Psoas muscle (tissue), 8 donors: Measurements from ENCODE around the gene B4GALT6. TPM values are rescaled to one million over a fixed set of nuclear protein-coding genes. Genes with fewer than 3 reads are reported as not detected.

Experiments used
- ATAC-seq, 4 donors: fragments of 200-7000 bp; cut with Tn5 transposase; one replicate each; pipeline ENCODE4 v1.9.1; 2020; ENCODE audit warnings: moderate library complexity in 3 of 4, mild to moderate bottlenecking in 2 of 4
- DNase-seq, 2 donors: peaks; one replicate each; pipeline ENCODE4 v3.0.0-alpha.2; 2020
- H3K27ac ChIP-seq: fragments of 200-600 bp; one replicate; pipeline ENCODE4 v1.8.0; 2022
- H3K27me3 ChIP-seq, 3 donors: fragments of 200-600 bp in 1 of 3; one replicate each; pipeline versions ENCODE4 v1.6.1 to v1.8.0; 2013 to 2022; ENCODE audit warnings: low read length in 2 of 3, mild to moderate bottlenecking in 2 of 3, moderate library complexity in 1 of 3; ENCODE audit not compliant: insufficient read depth in 3 of 3
- H3K36me3 ChIP-seq, 2 donors: fragments of 200-600 bp in 1 of 2; one replicate each; pipeline versions ENCODE4 v1.6.1 to v1.8.0; 2013 to 2022; ENCODE audit warnings: low read depth in 1 of 2, mild to moderate bottlenecking in 1 of 2, moderate library complexity in 1 of 2; ENCODE audit not compliant: insufficient read depth in 1 of 2
- H3K4me1 ChIP-seq: fragments of 200-600 bp; one replicate; pipeline ENCODE4 v1.8.0; 2022
- H3K4me3 ChIP-seq: fragments of 200-600 bp; one replicate; pipeline ENCODE4 v1.8.0; 2022; ENCODE audit warnings: mild to moderate bottlenecking
- H3K9me3 ChIP-seq: fragments of 200-600 bp; one replicate; pipeline ENCODE4 v1.8.0; 2022
- CTCF ChIP-seq: fragments of 200-600 bp; IDR thresholded peaks from one replicate; pipeline ENCODE4 v1.8.0; 2022; ENCODE audit warnings: antibody characterized with exemption
- whole genome bisulfite sequencing, 3 donors: extraction: QIAGEN DNeasy Blood & Tissue Kit; methylation state at CpG; one replicate each; pipeline versions ENCODE4 v1.1.6 to v1.1.7; 2013; 5-methylcytosine and 5-hydroxymethylcytosine counted together
- intact Hi-C, 2 donors: fragments of 100-400 bp; cut with DNase I; formaldehyde crosslinking; loops; one replicate each; pipeline versions ENCODE4 v1.11.0 to v1.14.2; 2022
- polyA plus RNA-seq, 3 donors: library from polyadenylated mRNA; stranded (reverse); fragments of 200-250 nt; gene quantifications; one replicate each; pipeline ENCODE4 v1.2.3, GENCODE V29; 2013
- total RNA-seq, 4 donors: library from RNA; stranded (reverse); fragmentation: NEBNext Ultra II Directional in 2 of 4; extraction: Animal tissue kit (Norgen Biotek cat#: 25700) in 2 of 4; gene quantifications; one replicate each; pipeline versions ENCODE4 v1.2.1 to v1.2.4, GENCODE V29; 2021 to 2023
- donor health status: healthy with polysubstance abuse.
- donor health status: DM: no; HTN: no; CAD: no; lungs with moderate emphysema.
- donor health status: Bipolar disorder and iron deficiency.
- donor health status: healthy.
- donor health status: DM: yes; HTN: yes; CAD: no.
- donor health status: DM: no; HTN: no; CAD: no.
- donor health status: DM: no; HTN: no; CAD: no.
- donor health status: DM: yes; HTN: yes; CAD: no.

B4GALT6 gene
- total and polyA plus RNA-seq, 7 donors = 0.98 to 13.3 (median 6.7) TPM

DNA sequence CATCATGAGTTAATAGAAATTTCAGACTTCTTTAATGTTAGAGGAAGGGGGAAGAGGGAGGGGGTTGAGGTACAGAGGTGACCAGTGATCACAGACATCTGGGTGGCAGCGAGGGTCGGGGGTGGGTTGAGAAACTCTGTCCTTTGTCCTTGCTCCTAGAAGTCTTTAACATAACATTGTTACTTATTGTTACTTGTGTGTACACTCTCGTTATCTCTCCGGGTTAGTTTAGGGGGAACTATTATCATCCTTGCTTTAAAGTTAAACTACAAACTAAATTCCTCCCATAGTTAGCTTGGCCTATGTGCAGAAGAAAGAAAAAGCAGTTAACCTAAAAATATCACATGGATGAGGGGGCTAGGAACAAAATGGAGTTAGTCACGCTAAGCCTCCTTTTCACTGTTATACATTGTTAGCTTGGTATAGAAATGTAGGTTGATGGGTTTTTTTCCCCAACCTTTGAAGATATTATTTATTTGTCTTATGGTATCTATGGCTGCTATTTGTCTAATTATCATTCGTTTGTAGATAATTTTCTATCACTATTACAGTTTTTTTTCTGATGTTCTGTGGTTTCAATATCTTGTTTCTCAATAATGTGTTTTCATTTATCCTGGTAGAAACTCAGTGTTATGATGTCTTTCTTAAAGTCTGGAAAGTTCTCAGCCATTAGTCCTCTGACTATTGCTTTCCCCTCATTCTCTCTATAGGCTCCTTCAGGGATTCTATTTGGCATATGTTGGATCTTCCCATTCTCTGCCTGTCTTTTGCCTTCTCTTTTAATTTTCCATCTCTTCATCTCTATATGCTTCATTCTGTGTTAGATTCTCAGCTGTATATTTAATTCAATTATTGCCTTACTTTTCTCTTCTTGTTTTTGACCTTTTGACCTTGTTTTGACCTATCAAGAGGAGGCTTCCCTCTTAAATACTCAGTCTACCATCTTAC is 13.2 kb upstream of the B4GALT6 start:
- Histone ChIP-seq H3K4me3 (no peak overlapping the region), H3K36me3 (no peaks in the 10 kb centered on the region), H3K27me3 (no peaks in the 10 kb centered on the region), H3K27ac (no peak overlapping the region), H3K9me3 (no peaks in the 10 kb centered on the region), H3K4me1 (peaks cover 5% of the 10 kb centered on the region)
- no peak for TF ChIP-seq CTCF
- WGBS, 3 donors = 83 to 89% (median 88%) methylated on average over 6 of the region's 6 CpGs
- DNase-seq (no peak), ATAC-seq (no peak)
- intact Hi-C loops = no loop called here

DNA sequence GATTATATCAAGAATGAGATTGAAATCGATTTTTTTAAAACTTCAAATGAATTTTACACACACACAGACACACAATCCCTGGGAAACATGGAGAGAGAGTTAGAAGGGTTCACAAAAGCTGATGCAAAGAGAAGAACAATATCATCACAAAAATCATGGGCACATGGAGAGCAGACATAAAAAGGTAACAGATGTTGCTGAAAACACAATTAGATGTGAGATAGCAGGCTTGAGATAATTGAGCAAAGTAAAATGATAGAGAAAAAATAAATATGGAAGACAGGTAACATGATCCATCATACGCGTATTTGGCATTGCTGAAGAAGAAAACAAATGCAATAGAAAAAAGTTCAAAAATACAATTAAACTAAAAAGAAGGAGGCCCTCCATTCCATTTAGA is 11.6 kb upstream of the B4GALT6 start:
- peaks cover 5% of the 10 kb centered on the region for H3K4me1 ChIP-seq
- H3K27me3 ChIP-seq = no peaks in the 10 kb centered on the region
- no peaks in the 10 kb centered on the region for H3K36me3 ChIP-seq
- H3K27ac ChIP-seq = no peak overlapping the region
- H3K9me3 ChIP-seq = no peaks in the 10 kb centered on the region
- intact Hi-C loops = no loop called here
- ATAC-seq = no peak
- DNase-seq = no peak
- TF ChIP-seq CTCF = no peak
- WGBS, 3 donors = 84 to 93% (median 89%) methylated on average over 3 of the region's 3 CpGs
- H3K4me3 ChIP-seq = no peak overlapping the region

GRCh38 chr18:31694297-31694696 is 9.9 kb upstream of the B4GALT6 start:
- no peak overlapping the region for H3K4me3 ChIP-seq
- 89 to 93% (median 92%) methylated on average over 2 of the region's 2 CpGs for WGBS, 3 donors
- H3K36me3 ChIP-seq = no peaks in the 10 kb centered on the region
- ATAC-seq = no peak
- no peaks in the 10 kb centered on the region for H3K9me3 ChIP-seq
- TF ChIP-seq CTCF = no peak
- H3K4me1 ChIP-seq = peaks cover 5% of the 10 kb centered on the region
- no peak overlapping the region for H3K27ac ChIP-seq
- no peak for DNase-seq
- no peaks in the 10 kb centered on the region for H3K27me3 ChIP-seq
- intact Hi-C loops = no loop called here

- no peak for TF ChIP-seq CTCF
- no peaks in the 10 kb centered on the region for H3K36me3 ChIP-seq
- H3K4me3 ChIP-seq = no peak overlapping the region
- DNase-seq (no peak), ATAC-seq (no peak)
- H3K9me3 ChIP-seq = no peaks in the 10 kb centered on the region
- H3K4me1 ChIP-seq = peaks cover 9% of the 10 kb centered on the region
- intact Hi-C loops = loop anchor here in 1 of 2 donors (5.0 kb wide), 2 partner anchors 34 to 51 kb away; no protein-coding TSS in a partner anchor
- 18 to 35% (median 25%) methylated on average over 2 of the region's 2 CpGs for WGBS, 3 donors
- no peak overlapping the region for H3K27ac ChIP-seq
- H3K27me3 ChIP-seq = no peaks in the 10 kb centered on the region
Measured at GRCh38 chr18:31688606-31689005, 4.2 kb upstream of the B4GALT6 start.
